ENCODE measurements around the gene C1orf210.

Gene C1orf210

GRCh38 chr1:43319766-43320165 is 34.4 kb upstream of the C1orf210 start:
- Histone ChIP-seq H3K4me1 (ENCODE audit: insufficient read depth, low read length, severe bottlenecking) (no peaks in the 10 kb centered on the region), H3K9me3 (ENCODE audit: low read length) (no peaks in the 10 kb centered on the region), H3K79me2 (ENCODE audit: insufficient read depth, low read length) (no peaks in the 10 kb centered on the region), H3K4me3 (ENCODE audit: low read depth, low read length, poor library complexity, severe bottlenecking) (no peak overlapping the region), H3K27me3 (ENCODE audit: insufficient read depth, low read length) (no peaks in the 10 kb centered on the region), H3K9ac (ENCODE audit: low read length) (no peak overlapping the region), H3F3A (ENCODE audit: insufficient read depth, low read length) (no peaks in the 10 kb centered on the region), H3K4me2 (ENCODE audit: low read length) (no peak overlapping the region), H3K36me3 (ENCODE audit: insufficient read depth, low read length) (no peaks in the 10 kb centered on the region), H3K9me2 (ENCODE audit: low read depth, low read length) (no peaks in the 10 kb centered on the region), H2AFZ (ENCODE audit: low read length) (no peak overlapping the region), H4K20me1 (ENCODE audit: insufficient read depth, low read length) (no peaks in the 10 kb centered on the region), H3K27ac (ENCODE audit: low read depth, low read length, poor library complexity, severe bottlenecking) (no peak overlapping the region)
- TF ChIP-seq, protein P1, sequence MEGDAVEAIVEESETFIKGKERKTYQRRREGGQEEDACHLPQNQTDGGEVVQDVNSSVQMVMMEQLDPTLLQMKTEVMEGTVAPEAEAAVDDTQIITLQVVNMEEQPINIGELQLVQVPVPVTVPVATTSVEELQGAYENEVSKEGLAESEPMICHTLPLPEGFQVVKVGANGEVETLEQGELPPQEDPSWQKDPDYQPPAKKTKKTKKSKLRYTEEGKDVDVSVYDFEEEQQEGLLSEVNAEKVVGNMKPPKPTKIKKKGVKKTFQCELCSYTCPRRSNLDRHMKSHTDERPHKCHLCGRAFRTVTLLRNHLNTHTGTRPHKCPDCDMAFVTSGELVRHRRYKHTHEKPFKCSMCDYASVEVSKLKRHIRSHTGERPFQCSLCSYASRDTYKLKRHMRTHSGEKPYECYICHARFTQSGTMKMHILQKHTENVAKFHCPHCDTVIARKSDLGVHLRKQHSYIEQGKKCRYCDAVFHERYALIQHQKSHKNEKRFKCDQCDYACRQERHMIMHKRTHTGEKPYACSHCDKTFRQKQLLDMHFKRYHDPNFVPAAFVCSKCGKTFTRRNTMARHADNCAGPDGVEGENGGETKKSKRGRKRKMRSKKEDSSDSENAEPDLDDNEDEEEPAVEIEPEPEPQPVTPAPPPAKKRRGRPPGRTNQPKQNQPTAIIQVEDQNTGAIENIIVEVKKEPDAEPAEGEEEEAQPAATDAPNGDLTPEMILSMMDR (IDR thresholded peaks at IDR 0.05; ENCODE audit: low read length) = no peak
- no peak for TF ChIP-seq EZH2 (IDR thresholded peaks at IDR 0.05; ENCODE audit: borderline replicate concordance, low read length)

- Histone ChIP-seq H3K79me2 (ENCODE audit: insufficient read depth, low read length) (no peaks in the 10 kb centered on the region), H3K4me3 (ENCODE audit: low read depth, low read length, poor library complexity, severe bottlenecking) (no peak overlapping the region), H3F3A (ENCODE audit: insufficient read depth, low read length) (no peaks in the 10 kb centered on the region), H3K36me3 (ENCODE audit: insufficient read depth, low read length) (no peaks in the 10 kb centered on the region), H3K9me3 (ENCODE audit: low read length) (no peaks in the 10 kb centered on the region), H3K9me2 (ENCODE audit: low read depth, low read length) (no peaks in the 10 kb centered on the region), H2AFZ (ENCODE audit: low read length) (no peak overlapping the region), H3K9ac (ENCODE audit: low read length) (no peak overlapping the region), H4K20me1 (ENCODE audit: insufficient read depth, low read length) (no peaks in the 10 kb centered on the region), H3K27me3 (ENCODE audit: insufficient read depth, low read length) (no peaks in the 10 kb centered on the region), H3K27ac (ENCODE audit: low read depth, low read length, poor library complexity, severe bottlenecking) (no peak overlapping the region), H3K4me2 (ENCODE audit: low read length) (no peak overlapping the region), H3K4me1 (ENCODE audit: insufficient read depth, low read length, severe bottlenecking) (no peaks in the 10 kb centered on the region)
- TF ChIP-seq, protein P1 (IDR thresholded peaks at IDR 0.05; ENCODE audit: low read length) = no peak
- TF ChIP-seq EZH2 (IDR thresholded peaks at IDR 0.05; ENCODE audit: borderline replicate concordance, low read length) = no peak
Measured at GRCh38 chr1:43319288-43319687, 33.9 kb upstream of the C1orf210 start.

- no peak overlapping the region for H2AFZ ChIP-seq (ENCODE audit: low read length)
- H3K36me3 ChIP-seq (ENCODE audit: insufficient read depth, low read length) = no peaks in the 10 kb centered on the region
- H3F3A ChIP-seq (ENCODE audit: insufficient read depth, low read length) = no peaks in the 10 kb centered on the region
- no peak overlapping the region for H3K27ac ChIP-seq (ENCODE audit: low read depth, low read length, poor library complexity, severe bottlenecking)
- no peaks in the 10 kb centered on the region for H3K79me2 ChIP-seq (ENCODE audit: insufficient read depth, low read length)
- H3K9ac ChIP-seq (ENCODE audit: low read length) = no peak overlapping the region
- H4K20me1 ChIP-seq (ENCODE audit: insufficient read depth, low read length) = no peaks in the 10 kb centered on the region
- H3K4me1 ChIP-seq (ENCODE audit: insufficient read depth, low read length, severe bottlenecking) = no peaks in the 10 kb centered on the region
- no peaks in the 10 kb centered on the region for H3K9me2 ChIP-seq (ENCODE audit: low read depth, low read length)
- H3K4me3 ChIP-seq (ENCODE audit: low read depth, low read length, poor library complexity, severe bottlenecking) = no peak overlapping the region
- H3K27me3 ChIP-seq (ENCODE audit: insufficient read depth, low read length) = no peaks in the 10 kb centered on the region
- TF ChIP-seq, protein P1 (IDR thresholded peaks at IDR 0.05; ENCODE audit: low read length) = no peak
- TF ChIP-seq EZH2 (IDR thresholded peaks at IDR 0.05; ENCODE audit: borderline replicate concordance, low read length) = no peak
- H3K9me3 ChIP-seq (ENCODE audit: low read length) = no peaks in the 10 kb centered on the region
- no peak overlapping the region for H3K4me2 ChIP-seq (ENCODE audit: low read length)
Measured at GRCh38 chr1:43318831-43319230, 33.5 kb upstream of the C1orf210 start.
